COLO668 (cell line): ENCODE results near the gene ELSPBP1.
"Not testable (repeated sequence)": the region's sequence is repeated elsewhere in the genome, so short reads cannot be mapped to it uniquely, and the experiment has no call there.

Source experiments
- DNase-seq: peaks from one replicate; lab custom pipeline; 2025; ENCODE audit not compliant: unreplicated experiment; lab: John Stamatoyannopoulos, UW

The ELSPBP1 gene

DNA sequence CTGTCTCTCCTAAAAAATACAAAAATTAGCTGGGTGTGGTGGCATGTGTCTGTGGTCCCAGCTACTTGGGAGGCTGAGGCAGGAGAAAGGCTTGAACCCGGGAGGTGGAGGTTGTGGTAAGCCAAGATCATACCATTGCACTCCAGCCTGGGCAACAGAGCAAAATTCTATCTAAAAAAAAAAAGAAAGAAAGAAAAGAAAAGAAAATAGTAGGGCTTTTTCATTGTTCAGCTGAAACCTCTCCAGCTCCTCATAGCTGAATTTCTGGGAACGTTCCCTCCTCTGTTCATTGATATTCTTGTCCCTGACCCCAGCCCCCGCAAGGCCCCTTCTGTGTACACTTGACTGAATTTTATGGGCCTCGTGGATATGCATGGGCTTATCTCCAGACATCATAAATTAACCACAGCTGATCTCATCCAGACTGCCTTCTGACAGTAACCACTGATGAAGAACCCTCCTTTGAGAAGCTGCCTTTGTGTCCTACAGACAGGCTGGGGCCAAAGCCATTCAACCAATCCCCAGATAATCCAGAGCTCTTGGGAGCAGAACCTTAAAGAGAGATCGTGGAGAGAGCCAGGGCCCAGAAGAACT is at the start of gene ELSPBP1:
Gene ELSPBP1, plus strand, starts transcription at position 424 of the 594 bp plus-strand sequence. CDS start 14,036 bp downstream, outside the sequence.
- DNase-seq, result no peak

GRCh38 chr19:47949852-47950521 is 44.4 kb upstream of the ELSPBP1 start:
- not testable (repeated sequence) for DNase-seq

GRCh38 chr19:47952132-47952531 is 42.3 kb upstream of the ELSPBP1 start:
- not testable (repeated sequence) for DNase-seq

DNA sequence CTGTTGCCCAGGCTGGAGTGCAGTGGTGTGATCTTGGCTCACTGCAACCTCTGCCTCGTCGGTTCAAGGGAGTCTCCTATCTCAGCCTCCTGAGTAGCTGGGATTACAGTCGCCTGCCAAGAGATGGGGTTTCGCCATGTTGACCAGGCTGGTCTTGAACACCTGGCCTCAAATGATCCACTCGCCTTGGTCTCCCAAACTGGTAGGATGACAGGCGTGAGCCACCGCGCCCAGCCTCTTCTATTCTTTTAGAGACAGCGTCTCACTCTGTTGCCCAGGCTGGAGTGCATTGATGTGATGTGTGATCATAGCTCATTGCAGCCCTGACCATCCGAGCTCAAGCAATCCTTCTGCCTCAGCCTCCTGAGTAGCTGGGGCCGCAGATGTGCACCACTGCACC is 38.5 kb upstream of the ELSPBP1 start:
- not testable (repeated sequence) for DNase-seq

DNA sequence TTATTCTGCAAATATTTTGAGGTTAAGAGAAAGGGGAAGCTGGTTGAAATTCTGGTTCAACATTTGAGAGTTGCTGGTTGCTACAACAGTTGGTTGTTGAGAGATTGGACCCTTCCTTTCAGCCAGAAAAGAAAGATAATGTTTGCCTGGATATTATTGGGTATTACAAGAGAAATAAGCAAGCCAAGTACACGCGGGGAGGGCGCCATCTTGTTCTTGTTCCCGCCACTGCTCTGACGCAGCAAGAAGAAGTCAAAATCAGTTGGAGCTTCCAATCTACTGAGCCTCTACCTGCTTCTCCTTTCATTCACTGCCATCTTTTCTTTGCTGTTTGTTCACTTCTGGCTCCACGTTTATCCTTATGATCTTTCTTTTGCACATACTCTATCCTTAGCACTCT is 20.9 kb upstream of the ELSPBP1 start:
- DNase-seq, result no peak

- no peak for DNase-seq
These were observed 3.1 kb upstream of the ELSPBP1 start for GRCh38 chr19:47991191-47991808.

- no peak for DNase-seq
These were observed 2.4 kb upstream of the ELSPBP1 start, which contains the start of gene BSPH1 for GRCh38 chr19:47992070-47992469. Gene BSPH1, minus strand, starts transcription at chr19:47992170. Its CDS starts 89 bp downstream, at chr19:47992081.

DNA sequence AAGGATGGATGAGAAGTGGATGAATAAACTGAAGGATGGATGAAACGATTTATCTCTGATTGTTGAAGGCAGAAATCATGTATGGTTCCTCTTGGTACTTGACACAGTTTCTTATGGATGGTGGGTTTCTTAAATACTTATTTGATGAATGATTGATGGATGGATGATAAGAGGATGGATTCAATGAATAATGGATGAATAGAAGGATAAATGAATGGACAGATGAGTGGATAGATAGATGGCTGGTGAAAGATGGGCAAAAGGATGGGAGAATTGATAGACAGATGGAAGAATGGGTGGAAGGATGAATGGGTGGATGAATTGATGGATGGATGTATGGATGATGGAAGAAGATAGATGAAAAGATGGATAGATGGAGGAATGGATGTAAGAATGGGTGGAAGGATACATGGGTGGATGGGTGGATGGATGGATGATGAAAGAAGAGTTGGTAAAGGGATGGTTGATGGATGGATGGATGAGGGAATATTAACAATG is 1.8 kb downstream of the ELSPBP1 start:
- DNase-seq, result no peak

GRCh38 chr19:47998800-47999199 is 4.4 kb downstream of the ELSPBP1 start:
- no peak for DNase-seq

DNA sequence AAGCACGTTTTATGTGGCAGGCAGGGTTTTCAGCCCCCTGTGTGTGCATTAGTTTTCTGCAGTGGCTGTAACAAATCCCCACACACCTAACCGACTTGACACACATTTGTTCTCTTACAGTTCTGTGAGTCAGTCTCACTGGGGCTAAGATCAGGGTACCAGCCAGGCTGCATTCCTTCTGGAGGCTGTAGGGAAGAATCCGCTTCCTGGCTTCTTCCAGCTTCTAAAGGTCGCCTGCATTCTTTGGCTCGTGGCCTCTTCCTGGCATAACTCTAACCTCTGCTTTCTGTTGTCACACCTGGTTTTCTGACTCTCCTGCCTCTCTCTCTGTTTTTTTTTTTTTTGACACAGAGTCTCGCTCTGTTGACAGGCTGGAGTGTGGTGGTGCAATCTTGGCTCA is 6.4 kb downstream of the ELSPBP1 start:
- DNase-seq, result no peak

GRCh38 chr19:48004236-48004635 is 9.8 kb downstream of the ELSPBP1 start:
- no peak for DNase-seq

GRCh38 chr19:48006762-48007161 is 12.3 kb downstream of the ELSPBP1 start:
- no peak for DNase-seq

DNA sequence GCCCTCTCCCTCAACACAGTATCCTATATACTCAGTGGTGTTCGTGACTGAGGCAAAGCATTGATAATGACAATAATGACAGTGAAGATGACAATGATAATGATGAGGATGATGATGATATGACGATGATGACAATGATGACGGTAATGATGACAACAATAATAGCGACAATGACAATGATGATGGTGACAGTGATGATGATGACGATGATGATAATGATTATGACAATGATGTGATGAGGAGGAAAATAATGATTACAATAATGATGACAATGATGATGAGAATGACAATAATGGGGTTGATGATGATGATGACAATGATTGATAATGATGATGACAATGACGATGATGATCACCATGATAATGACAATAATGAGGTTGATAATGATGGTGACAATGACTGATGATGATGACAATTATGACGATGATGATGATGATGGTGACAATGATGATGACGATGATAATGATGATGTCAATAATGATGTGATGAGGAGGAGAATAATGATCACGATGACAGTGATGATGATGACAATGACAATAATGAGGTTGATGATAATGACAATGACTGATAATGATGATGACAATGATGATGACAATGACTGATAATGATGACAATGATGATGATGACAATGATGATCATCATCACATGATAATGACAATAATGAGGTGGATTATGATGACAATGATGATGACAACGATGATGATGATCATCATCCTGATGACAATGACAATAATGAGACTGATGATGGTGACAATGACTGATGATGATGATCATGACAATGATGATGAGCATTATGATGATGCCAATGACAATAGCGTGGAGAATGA is 16.7 kb downstream of the ELSPBP1 start:
- DNase-seq, result no peak

- DNase-seq, result no peak
These were observed 26.3 kb downstream of the ELSPBP1 start for GRCh38 chr19:48020686-48021085.

GRCh38 chr19:48023011-48023410 is 28.6 kb downstream of the ELSPBP1 start:
- no peak for DNase-seq

GRCh38 chr19:48023518-48023917 is 29.1 kb downstream of the ELSPBP1 start:
- DNase-seq, result no peak

- DNase-seq, result no peak
These were observed 31.0 kb downstream of the ELSPBP1 start for GRCh38 chr19:48025480-48025879.

DNA sequence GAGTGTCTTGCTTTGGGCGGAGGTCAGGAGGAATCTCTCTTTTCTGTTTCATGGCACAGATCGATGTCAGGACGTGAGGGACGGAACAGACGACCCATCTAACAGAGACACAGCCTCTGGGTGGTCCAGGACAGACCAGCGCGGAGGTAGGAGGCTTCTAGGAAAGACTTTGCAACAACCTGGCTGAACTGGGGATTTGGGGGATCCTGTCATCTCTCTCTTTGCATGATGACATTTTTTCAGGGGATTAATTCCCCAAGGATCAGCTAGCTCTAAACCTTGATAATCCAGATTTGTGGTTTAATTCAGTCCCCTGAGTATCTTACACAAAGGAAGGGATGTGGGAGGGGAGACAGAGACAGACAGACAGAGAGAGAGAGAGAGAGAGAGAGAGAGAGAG is 35.0 kb downstream of the ELSPBP1 start:
- DNase-seq, result no peak

GRCh38 chr19:48030073-48030472 is 35.6 kb downstream of the ELSPBP1 start:
- DNase-seq, result no peak

GRCh38 chr19:48033604-48034003 is 39.2 kb downstream of the ELSPBP1 start:
- no peak for DNase-seq

DNA sequence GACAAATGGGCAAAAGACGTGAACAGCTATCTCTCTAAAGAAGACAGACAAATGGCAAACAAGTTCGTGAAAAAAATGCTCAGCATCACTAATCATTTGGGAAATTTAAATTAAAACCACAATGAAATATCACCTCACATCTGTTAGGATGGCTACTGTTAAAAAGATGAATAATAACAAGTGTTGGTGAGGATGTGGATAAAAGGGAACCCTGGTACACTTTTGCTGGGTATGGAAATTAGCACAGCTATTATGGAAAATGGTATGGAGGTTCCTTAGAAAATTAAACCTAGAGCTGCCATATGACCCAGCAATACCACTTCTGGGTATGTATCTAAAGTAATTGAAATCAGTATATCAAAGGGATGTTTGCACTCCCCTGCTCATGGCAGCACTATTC is 42.3 kb downstream of the ELSPBP1 start:
- DNase-seq, result no peak
